GM18873 (cell line): Measurements from ENCODE around the gene LRP10.
"Not testable (repeated sequence)": the region's sequence is repeated elsewhere in the genome, so short reads cannot be mapped to it uniquely, and the experiment has no call there.

Experiments
- ATAC-seq: cut with Tn5 transposase; IDR thresholded peaks from one replicate; pipeline ENCODE4 v1.9.1; 2021; ENCODE audit warnings: mild to moderate bottlenecking, moderate library complexity, moderate number of reproducible peaks; ENCODE audit not compliant: unreplicated experiment, low FRiP score

LRP10 gene

GRCh38 chr14:22886500-22887259 is 15.1 kb downstream of the LRP10 start:
- peak; percentile 45 for ATAC-seq

DNA sequence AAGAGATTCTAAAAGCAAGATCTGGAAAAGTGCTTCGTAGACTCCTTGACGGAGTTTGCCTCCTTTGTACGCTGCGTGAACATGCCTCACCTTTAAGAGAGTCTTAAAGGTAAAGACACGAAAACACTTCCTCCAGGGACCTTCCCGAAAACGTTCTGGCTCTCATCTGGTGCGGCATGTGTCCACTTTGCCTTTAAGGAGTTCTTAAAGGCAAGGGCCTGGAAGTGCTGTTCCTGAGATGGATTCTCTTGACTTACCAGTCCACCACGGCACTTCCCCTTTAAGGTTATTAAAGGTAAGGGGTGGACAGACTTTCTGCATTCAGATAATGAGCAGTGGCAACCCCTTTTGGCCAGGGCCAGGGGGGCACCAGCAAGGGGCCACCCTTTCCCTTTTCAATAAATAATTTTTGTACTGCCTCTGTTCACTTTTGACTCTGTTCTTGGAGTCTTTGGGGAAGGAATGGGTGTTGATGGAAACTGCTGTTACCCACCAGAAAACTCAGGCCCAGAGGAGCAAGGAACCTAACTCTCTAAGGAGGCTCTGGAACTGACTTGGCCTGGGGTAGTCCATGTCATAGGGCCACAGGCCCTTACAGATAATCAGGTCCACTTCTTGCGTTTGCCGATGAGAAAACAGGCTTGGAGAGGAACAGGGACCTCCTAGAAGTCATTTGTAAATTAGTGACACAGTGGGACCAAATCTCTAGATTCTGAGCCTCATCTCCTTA is 15.9 kb downstream of the LRP10 start:
- peak; percentile 31 for ATAC-seq

DNA sequence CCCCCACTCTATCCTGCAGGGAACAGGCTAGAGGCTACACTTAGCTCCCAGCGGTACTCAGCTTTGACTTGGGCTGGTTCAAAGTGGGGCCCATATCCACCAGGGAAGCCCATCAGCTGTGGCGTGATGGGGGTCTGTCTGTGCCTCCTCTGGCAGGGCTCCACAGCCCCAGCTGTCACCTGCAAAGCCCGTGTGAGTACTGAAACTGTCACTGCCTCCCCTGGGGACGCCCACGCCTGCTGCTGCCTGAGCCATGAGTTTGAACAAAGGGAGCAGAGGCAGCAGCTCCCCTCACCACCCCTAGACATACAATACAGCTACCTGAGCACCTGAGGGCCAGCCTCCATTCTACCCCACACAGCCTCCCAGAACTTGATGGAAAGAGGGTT is 16.4 kb downstream of the LRP10 start:
- peak; percentile 37 for ATAC-seq

DNA sequence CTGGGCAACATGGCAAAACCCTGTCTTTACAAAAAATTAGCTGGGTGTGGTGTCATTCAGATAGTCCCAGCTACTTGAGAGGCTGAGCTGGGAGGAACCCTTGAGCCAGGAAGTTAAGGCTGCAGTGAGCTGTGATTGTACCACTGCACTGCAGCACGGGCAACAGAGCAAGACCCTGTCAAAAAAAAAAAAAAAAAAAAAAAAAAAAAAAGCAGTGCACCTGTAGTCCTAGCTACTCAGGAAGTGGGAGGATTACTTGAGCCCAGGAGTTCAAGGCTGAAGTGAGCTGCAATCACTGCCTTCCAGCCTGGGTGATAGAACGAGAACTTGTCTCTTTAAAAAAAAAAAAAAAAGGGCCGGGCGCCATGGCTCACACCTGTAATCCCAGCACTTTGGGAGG is 17.1 kb downstream of the LRP10 start:
- ATAC-seq = no peak

DNA sequence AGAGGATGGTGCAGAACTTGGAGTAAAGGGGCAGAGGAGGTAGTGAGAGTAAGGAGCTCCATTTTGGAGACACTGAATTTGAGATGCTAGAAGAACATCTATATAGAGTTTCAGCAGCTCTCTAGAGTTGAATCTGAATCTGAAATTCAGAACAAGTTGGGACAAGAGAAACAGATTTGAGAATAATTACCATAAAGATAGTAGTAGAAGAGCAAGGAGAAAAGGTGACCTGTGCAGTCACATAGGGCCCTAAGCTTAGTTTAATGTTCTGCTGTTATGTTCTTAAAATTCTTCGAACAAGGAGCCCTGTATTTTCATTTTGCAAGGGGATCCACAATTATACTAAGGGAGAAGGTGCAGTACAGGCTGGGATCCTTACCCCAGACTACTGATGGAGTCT is 18.9 kb downstream of the LRP10 start:
- no peak for ATAC-seq

- ATAC-seq = no peak
Measured at GRCh38 chr14:22892488-22892887, 20.9 kb downstream of the LRP10 start.

- ATAC-seq = no peak
Measured at GRCh38 chr14:22893706-22894105, 22.2 kb downstream of the LRP10 start.

DNA sequence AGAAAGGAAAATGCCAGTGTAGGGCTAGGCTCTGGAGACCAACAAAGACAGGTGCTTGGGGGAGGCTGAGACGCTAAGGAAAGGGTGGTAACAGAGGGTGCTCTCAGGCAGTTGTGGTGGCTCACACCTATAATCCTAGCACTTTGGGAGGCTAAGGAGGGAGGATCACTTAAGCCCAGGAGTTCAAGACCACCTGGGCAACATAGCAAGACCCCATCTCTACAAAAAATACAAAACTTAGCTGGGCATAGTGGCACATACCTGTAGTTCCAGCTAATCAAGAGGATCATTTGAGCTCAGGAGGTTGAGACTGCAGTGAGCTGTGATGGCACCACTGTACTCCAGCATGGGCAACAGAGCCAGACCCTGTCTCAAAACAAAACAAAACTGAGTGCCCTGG is 23.9 kb downstream of the LRP10 start:
- no peak for ATAC-seq

GRCh38 chr14:22896356-22896755 is 24.8 kb downstream of the LRP10 start:
- ATAC-seq = no peak

- no peak for ATAC-seq
Measured at GRCh38 chr14:22896760-22897159, 25.2 kb downstream of the LRP10 start.

DNA sequence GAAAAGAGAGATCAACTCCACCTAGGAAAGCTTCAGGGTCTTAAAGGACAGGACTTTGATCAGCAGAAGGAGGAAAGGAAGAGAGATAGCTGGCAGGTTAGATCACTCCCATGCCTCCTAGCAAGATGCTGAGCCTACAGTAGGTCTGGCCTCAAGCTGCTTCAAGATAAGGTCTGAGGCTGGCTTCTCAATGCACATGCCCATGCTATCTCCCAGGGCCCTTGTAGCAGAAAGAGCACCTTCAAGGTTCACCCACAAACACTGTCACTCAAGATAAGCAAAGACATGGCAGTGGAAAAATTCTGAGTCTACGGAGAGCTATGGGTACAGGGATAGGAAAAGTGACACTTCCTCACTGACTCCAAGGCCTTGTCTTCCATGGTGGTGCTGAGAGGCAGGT is 25.8 kb downstream of the LRP10 start:
- ATAC-seq = no peak

GRCh38 chr14:22898302-22899090 is 27.0 kb downstream of the LRP10 start:
- ATAC-seq = no peak

GRCh38 chr14:22900081-22900799 is 28.7 kb downstream of the LRP10 start:
- ATAC-seq = no peak

DNA sequence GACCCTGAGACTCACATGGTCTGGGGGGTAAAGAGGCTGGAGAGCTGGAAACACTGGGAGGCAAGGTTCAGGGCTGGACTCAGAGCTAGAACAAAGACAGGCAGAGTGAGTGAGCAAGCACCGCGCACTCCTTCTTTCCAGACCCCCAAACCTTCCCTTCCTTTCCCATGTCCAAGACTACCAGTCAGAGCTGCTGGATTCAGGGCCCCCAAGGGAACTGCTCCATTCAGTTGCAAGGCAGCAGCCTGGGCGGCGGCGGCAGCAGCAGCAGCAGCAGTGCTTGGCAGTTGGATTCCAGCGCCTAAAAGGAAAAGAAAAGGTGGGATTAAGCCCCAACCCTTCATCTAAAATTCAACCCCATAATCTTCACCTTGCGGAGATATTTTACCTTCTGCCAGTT is 30.3 kb downstream of the LRP10 start:
- ATAC-seq = no peak

GRCh38 chr14:22903742-22904087 is 32.2 kb downstream of the LRP10 start:
- no peak for ATAC-seq

GRCh38 chr14:22905627-22906026 is 34.1 kb downstream of the LRP10 start:
- no peak for ATAC-seq

DNA sequence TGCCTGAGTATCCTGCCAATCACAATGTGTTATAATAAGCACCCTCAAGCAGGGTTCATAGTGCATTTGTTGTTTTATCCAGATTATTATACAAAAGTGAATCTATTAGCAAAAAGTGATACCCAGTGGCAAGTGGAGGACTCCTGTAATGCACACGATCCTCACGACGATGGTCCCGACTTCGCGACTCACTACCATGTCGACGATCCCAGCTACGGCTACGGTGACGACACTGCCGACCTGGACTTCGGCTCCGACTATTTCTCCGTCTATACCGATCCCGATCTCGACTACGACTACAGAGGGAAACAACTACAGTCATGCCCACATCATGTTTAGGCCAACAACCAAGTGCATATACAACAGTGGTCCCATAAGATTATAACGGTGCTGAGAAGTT is 34.5 kb downstream of the LRP10 start:
- no peak for ATAC-seq

- ATAC-seq = no peak
Measured at GRCh38 chr14:22907429-22907828, 35.9 kb downstream of the LRP10 start.

- no peak for ATAC-seq
Measured at GRCh38 chr14:22908601-22909000, 37.1 kb downstream of the LRP10 start.

DNA sequence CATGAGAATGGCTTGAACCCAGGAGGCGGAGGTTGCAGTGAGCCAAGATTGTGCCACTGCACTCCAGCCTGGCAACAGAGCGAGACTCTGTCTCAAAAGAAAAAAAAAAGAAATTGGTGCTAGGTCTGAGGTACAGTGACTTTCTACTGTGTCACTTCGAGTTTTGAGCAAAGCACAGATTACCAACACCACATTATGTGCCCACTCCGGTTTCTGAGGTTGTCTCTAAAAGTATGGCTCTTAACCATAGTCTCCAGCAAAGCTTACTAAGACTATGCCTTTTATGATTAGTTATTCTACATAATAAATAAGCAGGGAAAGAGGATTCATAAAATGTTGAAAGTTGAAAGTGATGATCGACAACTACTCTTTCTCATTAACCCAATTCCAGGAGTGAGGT is 39.4 kb downstream of the LRP10 start:
- no peak for ATAC-seq

DNA sequence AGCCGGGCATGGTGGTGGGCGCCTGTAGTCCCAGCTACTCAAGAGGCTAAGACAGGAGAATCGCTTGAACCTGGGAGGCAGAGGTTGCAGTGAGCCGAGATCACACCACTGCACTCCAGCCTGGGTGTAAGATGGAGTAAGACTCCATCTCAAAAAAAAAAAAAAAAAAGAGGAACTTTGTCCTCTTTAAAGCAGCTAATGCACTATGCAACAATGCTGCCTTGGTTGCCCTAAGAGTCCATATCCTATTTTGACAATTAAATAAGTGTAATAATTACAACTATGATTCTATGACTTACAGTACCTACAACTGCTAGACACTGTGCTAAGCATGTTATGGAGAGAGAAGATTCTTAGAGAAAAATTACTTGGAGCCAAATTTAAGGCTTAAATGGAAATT is 43.3 kb downstream of the LRP10 start:
- ATAC-seq = not testable (repeated sequence)
